ENCODE results near the gene PPWD1. TPM values are rescaled to one million over a fixed set of nuclear protein-coding genes. Genes with fewer than 3 reads are reported as not detected.

Gene PPWD1
- total RNA-seq = 74.5 TPM

DNA sequence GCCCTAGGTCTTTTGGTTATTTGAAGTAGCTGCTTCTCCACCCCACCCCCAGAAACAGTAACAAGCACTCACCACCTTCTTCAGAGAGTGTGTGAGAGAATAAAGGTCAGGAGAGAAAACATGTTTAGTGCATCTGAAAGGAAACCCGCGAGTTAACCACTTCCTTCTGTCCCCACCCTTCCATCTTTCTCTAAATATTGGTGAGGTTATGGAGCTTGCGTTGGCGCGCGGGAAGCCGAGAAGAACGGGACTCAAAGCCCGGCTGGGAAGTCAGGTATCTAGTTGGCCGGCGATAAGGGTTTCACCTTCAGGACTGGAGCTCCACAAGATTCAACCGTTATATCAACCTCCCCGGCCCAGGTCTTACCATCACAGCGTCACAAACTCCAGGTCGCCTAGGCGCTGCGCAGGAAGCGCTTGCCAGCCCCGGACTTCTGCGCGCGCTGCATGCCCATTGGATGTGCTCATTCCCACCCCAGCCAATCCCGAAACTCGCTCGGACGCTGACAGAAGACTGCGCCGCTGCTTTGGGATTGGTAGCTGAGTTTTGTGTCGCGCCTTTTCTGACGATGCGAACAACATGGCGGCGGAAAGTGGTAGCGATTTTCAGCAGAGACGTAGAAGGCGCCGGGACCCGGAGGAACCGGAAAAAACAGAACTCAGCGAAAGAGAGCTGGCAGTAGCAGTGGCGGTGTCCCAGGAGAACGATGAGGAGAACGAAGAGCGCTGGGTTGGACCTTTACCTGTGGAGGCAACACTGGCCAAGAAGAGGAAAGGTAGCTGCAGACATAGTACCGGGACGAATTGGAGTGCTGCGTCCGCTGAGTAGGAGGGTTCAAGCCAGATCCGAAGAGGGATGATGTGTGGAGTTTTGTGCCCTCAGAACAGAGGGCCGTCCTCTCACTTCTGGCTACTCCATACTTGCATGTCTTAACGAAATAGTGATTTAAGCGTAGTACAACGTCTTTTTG is at the start of gene PPWD1, which contains the start of gene CENPK:
TSS of gene PPWD1 (plus strand) at position 566 of the 971 bp plus-strand sequence. CDS start at position 581, 15 bp downstream.
TSS of gene CENPK (minus strand) at position 438 of the 971 bp plus-strand sequence. CDS start 8,261 bp downstream, outside the sequence.

DNA sequence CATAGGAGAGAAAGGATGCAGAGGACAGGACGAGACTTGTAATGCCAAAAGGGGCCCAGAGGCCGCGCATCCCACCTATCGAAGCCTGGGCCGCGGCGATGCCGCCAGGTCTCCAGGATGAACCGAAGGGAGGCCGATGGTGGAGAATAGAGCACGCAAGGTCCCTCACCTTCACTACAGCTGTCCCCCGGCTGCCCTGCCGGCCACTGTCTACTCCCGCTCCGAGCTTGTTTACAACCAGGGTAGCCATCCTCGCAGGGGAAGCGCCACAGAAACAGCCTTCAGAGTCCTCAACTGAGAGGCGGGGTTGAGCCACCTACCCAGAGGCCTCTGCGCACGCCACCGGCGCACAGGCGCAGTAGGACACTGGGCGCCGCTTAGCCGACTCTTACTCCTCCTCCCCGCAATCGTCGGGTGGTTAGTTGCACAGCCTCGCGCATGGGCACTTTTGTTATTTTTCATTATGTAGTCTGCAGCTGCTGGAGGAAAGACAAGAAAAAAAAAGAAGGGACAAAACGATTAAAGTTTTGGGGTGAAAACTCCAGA is 61.0 kb downstream of the PPWD1 start, which contains the start of gene TRIM23:
TSS of gene TRIM23 (minus strand) at position 309 of the 546 bp plus-strand sequence. CDS start at position 250, 59 bp downstream.

DNA sequence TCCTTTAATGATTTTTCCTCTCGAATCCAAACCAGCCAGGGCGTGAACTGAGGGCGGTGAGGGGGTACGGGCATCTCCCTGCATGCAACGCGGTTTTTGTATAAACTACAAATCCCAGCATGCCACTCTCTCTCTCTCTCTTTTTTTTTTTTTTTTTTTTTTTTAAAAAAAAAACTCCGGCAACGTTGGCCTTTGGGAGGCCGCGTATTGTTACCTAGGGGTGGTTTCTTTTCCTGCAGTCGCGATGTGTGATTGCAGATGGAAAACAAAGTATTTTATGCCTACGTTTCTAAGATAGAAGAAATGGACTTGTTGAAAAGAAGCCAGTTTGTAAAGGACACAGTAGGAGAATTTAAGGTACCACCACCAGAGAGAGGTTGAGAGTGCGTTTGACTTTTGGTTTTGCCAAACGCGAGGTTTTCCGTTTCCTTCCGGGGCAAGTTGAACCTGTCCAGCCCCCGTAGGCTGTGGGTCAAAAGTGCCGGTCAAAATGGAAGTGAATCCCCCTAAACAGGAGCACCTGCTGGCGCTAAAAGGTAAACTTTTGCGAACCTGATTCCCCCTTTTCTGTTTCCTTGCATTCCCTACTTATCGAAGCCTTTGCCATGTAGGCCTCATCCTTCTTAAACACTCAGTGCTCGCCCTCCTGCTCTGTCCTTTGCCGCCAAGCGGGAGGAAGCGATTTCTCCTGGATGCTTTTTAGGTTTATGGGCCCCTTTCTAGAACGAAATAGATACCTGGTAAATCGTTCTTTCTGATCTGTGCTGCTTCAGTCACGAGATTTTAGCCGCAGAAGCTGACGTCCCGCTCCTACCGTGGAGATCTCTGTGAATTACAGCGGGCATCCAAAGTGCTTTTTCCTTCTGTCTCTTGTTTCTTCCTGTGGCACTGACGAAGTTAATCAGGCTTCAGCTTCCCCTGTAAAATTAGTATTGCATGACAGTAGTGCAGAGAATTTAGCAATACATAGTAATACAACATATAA is 61.8 kb downstream of the PPWD1 start, which contains the start of the genes SHLD3 and TRAPPC13:
TSS of gene SHLD3 (plus strand) at position 457 of the 985 bp plus-strand sequence. CDS start 4,561 bp downstream, outside the sequence.
TSS of gene TRAPPC13 (plus strand) at position 457 of the 985 bp plus-strand sequence. CDS start at position 491, 34 bp downstream.

Small RNA genes within 50 kb of the gene (small RNA-seq; reads per million reads assigned to genes)
- not detected for gene RNU6-540P (ENCODE audit: low replicate concordance)

Other genes starting within 250 kb of the PPWD1 start
- gene ADAMTS6, start 81.4 kb upstream of the PPWD1 start, total RNA-seq = 11.9 TPM
- 11.3 TPM for gene CENPK, start 128 bp upstream of the PPWD1 start, total RNA-seq
- 91.4 TPM for gene TRIM23, start 61.0 kb downstream of the PPWD1 start, total RNA-seq
- gene SHLD3, start 61.7 kb downstream of the PPWD1 start, total RNA-seq = 10.0 TPM
- 48.2 TPM for gene TRAPPC13, start 61.7 kb downstream of the PPWD1 start, total RNA-seq
- gene SGTB, start 158.8 kb downstream of the PPWD1 start, total RNA-seq = 25.4 TPM
- 69.5 TPM for gene NLN, start 158.9 kb downstream of the PPWD1 start, total RNA-seq